RWPE2 (cell line): Measurements from ENCODE around the gene MGAT3.

Experiments
- ATAC-seq: fragments of 200-7000 bp; cut with Tn5 transposase; 3 replicates; pipeline ENCODE4 v1.9.1; 2021; ENCODE audit warnings: low read depth
- DNase-seq: peaks from one replicate; pipeline ENCODE4 v3.0.0-alpha.2; 2020; ENCODE audit warnings: low spot score
- H3K27ac ChIP-seq: fragments of 450-650 bp; 2 replicates; pipeline ENCODE4 v1.5.1; 2017; ENCODE audit warnings: mild to moderate bottlenecking; ENCODE audit not compliant: poor library complexity, severe bottlenecking
- H3K27me3 ChIP-seq: fragments of 250-450 bp; sonication (Bioruptor Pico); 2 replicates; pipeline ENCODE4 v1.5.1; 2021; ENCODE audit warnings: mild to moderate bottlenecking, moderate library complexity; ENCODE audit not compliant: insufficient read depth, poor library complexity, severe bottlenecking
- H3K36me3 ChIP-seq: fragments of 250-450 bp; sonication (Bioruptor Pico); 2 replicates; pipeline ENCODE4 v1.5.1; 2020; ENCODE audit warnings: low read depth, mild to moderate bottlenecking, moderate library complexity
- H3K4me1 ChIP-seq: fragments of 250-450 bp; sonication (Bioruptor Pico); 2 replicates; pipeline ENCODE4 v1.5.1; 2021; ENCODE audit warnings: mild to moderate bottlenecking, moderate library complexity; ENCODE audit not compliant: insufficient read depth, poor library complexity, severe bottlenecking
- H3K4me3 ChIP-seq: fragments of 250-450 bp; sonication (Bioruptor Pico); 2 replicates; pipeline ENCODE4 v1.5.1; 2021; ENCODE audit warnings: mild to moderate bottlenecking, moderate library complexity; ENCODE audit not compliant: severe bottlenecking
- H3K9me3 ChIP-seq: fragments of 250-450 bp; sonication (Bioruptor Pico); 2 replicates; pipeline ENCODE4 v1.5.1; 2021; ENCODE audit warnings: mild to moderate bottlenecking, moderate library complexity; ENCODE audit not compliant: severe bottlenecking
- CTCF ChIP-seq: fragments of 450-650 bp; IDR thresholded peaks from one replicate; pipeline ENCODE4 v1.5.1; 2017; ENCODE audit warnings: mild to moderate bottlenecking, moderate library complexity; ENCODE audit not compliant: poor library complexity, severe bottlenecking

Gene MGAT3

DNA sequence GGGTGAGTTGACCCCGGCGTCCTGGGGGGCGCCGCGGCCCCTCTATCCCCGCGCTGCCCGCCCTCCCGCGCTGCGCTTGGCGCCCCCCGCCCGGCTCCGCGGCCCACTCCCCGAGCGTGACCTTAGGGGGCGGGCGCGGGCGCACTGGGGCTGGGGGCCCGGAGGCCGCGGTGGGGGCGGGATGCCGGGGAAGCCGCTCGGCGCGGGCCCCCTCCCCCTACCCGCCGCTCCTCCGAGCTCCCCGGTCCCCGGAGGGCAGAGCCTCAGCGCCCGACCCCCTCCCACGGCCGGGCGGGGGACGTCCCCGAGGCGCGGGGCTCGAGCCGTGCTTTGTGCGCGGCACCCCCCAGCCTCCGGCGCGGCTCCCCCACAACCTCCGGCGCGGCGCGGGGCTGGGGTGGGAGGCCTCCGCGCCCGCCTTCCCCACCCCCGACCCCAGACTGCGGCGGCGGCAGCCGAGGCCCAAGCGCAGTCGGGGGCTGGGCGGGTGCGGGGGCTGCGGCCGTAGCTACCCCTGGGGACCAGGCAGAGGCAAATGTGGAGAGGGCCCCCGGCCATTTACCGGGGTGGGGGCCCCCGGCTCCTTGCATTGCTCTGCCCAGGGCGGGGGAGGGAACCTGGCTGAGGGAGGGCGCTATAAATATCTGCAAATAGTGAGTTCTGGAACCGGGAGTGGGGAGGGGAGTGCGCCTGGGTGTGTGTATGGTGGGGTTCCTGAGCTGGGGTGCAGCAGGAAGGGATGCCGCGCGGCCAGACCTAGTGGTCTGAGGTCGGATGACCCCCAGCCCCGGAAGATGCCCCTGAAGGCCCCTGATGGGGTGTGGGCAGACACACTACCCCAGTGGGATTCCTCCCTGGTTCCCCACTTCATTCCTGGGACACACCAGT, 988 bp downstream of the MGAT3 start:
- no peak for TF ChIP-seq CTCF
- Histone ChIP-seq H3K27ac (no peak overlapping the region), H3K9me3 (no peaks in the 10 kb centered on the region), H3K4me1 (no peaks in the 10 kb centered on the region), H3K27me3 (peaks cover 40% of the 10 kb centered on the region), H3K4me3 (peak overlapping the region; percentile 11), H3K36me3 (no peaks in the 10 kb centered on the region)
- no peak for DNase-seq
- ATAC-seq, result no peak

GRCh38 chr22:39458444-39459083, 1.8 kb downstream of the MGAT3 start:
- no peak for DNase-seq
- peaks cover 40% of the 10 kb centered on the region for H3K27me3 ChIP-seq

DNA sequence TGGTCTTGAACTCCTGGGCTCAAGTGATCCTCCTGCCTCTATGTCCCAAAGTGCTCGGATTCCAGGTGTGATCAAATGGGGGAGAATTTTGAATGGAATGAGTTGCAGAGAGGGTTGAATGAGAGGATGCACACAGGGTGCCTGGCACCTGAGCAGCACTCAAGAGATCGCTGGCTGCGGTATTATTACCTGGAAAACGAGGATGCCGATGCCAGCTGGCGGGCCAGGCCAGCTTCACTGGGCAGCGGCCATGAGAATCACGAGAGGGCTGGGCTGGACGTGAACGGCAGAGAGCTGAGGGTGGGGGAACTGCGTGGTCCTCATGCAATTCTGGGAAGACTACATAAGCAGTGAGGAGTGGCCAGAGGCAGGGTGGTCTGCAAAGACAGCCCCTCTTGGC, 2.9 kb downstream of the MGAT3 start:
- H3K27ac ChIP-seq, result no peak overlapping the region

More at GRCh38 chr22:39458444-39459083, 1.8 kb downstream of the MGAT3 start:
- TF ChIP-seq CTCF, result no peak
- H3K27ac ChIP-seq, result no peak overlapping the region
- no peaks in the 10 kb centered on the region for H3K9me3 ChIP-seq
- no peak overlapping the region for H3K4me3 ChIP-seq
- H3K36me3 ChIP-seq, result no peaks in the 10 kb centered on the region
- no peak for ATAC-seq
- no peaks in the 10 kb centered on the region for H3K4me1 ChIP-seq

DNA sequence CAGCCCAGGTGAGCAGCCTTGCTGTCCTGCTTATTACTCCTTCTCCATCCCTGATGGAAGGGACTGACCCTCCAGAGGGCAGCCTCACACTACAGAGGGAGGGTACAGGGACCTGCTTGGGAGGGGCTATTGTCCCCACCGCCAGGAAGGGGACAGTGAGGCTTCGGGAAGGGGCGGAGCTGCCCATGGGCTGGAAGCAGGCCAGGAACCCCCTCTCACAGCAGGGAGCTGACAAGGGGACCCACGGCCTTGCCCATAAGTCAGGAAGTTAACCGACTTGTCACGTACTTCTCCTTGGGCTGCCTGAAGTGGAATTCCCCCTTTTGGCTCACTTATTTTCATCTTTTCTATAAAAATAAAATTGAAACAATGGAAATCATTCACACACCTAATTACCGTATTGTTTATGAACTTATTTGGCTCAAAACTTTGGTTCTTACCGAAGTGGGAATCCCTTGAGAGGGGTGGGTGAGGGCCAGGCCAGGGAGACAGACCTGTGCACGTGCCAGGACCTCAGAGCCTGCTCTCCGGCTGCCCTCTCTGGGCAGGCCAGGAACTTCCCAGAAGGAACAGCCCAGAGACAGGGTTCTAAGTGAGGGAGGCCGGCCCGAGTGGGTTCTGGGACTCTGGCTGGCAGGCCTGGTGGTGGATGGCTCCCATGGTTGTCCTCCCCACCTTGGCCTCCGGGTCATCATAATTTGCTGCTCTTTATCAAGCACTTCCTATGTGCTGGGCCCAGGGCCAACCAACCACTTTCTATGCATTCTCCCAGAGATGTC, 5.8 kb downstream of the MGAT3 start:
- Histone ChIP-seq H3K4me1 (no peaks in the 10 kb centered on the region), H3K36me3 (no peaks in the 10 kb centered on the region), H3K27ac (no peak overlapping the region), H3K4me3 (no peak overlapping the region), H3K27me3 (peaks cover 23% of the 10 kb centered on the region), H3K9me3 (no peaks in the 10 kb centered on the region)
- no peak for ATAC-seq
- TF ChIP-seq CTCF, result no peak
- no peak for DNase-seq

More for the DNA sequence above, 2.9 kb downstream of the MGAT3 start:
- no peaks in the 10 kb centered on the region for H3K36me3 ChIP-seq
- H3K4me1 ChIP-seq, result no peaks in the 10 kb centered on the region
- peaks cover 40% of the 10 kb centered on the region for H3K27me3 ChIP-seq
- H3K9me3 ChIP-seq, result no peaks in the 10 kb centered on the region
- TF ChIP-seq CTCF, result no peak
- no peak overlapping the region for H3K4me3 ChIP-seq
- no peak for ATAC-seq
- DNase-seq, result no peak
